ENCODE results near the gene KRTAP5-7.

GRCh38 chr11:71518506-71519471, 8.3 kb upstream of the KRTAP5-7 start:
- TF ChIP-seq POLR2A (IDR thresholded peaks at IDR 0.05; ENCODE audit: low read length) (no peak), GATA1 (IDR thresholded peaks at IDR 0.05; ENCODE audit: low read depth, low read length) (no peak)
